HEK293 (cell line): ENCODE data around the gene HERC4.

Experiments
- HOXA7 ChIP-seq: sonication (generic); formaldehyde crosslinking; IDR thresholded peaks from 2 replicates; pipeline ENCODE4 v1.8.1; 2022; ENCODE audit warnings: missing genetic modification reagents, borderline replicate concordance
- KLF10 ChIP-seq: fragments of 450-650 bp; IDR thresholded peaks from 2 replicates; pipeline ENCODE4 v1.5.1; 2018; ENCODE audit warnings: missing biosample characterization, mild to moderate bottlenecking, missing genetic modification characterization
- KLF16 ChIP-seq: fragments of 450-650 bp; formaldehyde crosslinking; IDR thresholded peaks from 2 replicates; pipeline ENCODE4 v1.5.1; 2017; ENCODE audit warnings: missing biosample characterization, missing genetic modification characterization
- ZBTB17 ChIP-seq: fragments of 450-650 bp; formaldehyde crosslinking; IDR thresholded peaks from 2 replicates; pipeline ENCODE4 v1.5.1; 2016; ENCODE audit warnings: missing biosample characterization, missing genetic modification characterization
- ZFP37 ChIP-seq: fragments of 450-650 bp; formaldehyde crosslinking; IDR thresholded peaks from 2 replicates; pipeline ENCODE4 v1.5.1; 2016; ENCODE audit warnings: missing biosample characterization, missing genetic modification characterization
- ZNF211 ChIP-seq: fragments of 450-650 bp; formaldehyde crosslinking; IDR thresholded peaks from 2 replicates; pipeline ENCODE4 v1.5.1; 2016; ENCODE audit warnings: low read depth, missing biosample characterization, missing genetic modification characterization
- ZNF24 ChIP-seq: fragments of 450-650 bp; formaldehyde crosslinking; IDR thresholded peaks from 2 replicates; pipeline ENCODE4 v1.5.1; 2016; ENCODE audit warnings: missing biosample characterization, missing genetic modification characterization
- ZNF366 ChIP-seq: fragments of 450-650 bp; formaldehyde crosslinking; conservative IDR thresholded peaks from 2 replicates; pipeline ENCODE4 v1.5.1; 2016; ENCODE audit warnings: missing biosample characterization, missing genetic modification characterization
- ZNF558 ChIP-seq: fragments of 450-650 bp; formaldehyde crosslinking; IDR thresholded peaks from 2 replicates; pipeline ENCODE4 v1.5.1; 2016; ENCODE audit warnings: missing biosample characterization, missing genetic modification characterization
- ZNF561 ChIP-seq: fragments of 450-650 bp; IDR thresholded peaks from 2 replicates; pipeline ENCODE4 v1.5.1; 2018; ENCODE audit warnings: missing biosample characterization, missing genetic modification characterization, borderline replicate concordance
- ZNF623 ChIP-seq: fragments of 450-650 bp; formaldehyde crosslinking; IDR thresholded peaks from 2 replicates; pipeline ENCODE4 v1.5.1; 2016; ENCODE audit warnings: missing biosample characterization, missing genetic modification characterization
- ZNF785 ChIP-seq: fragments of 450-650 bp; formaldehyde crosslinking; IDR thresholded peaks from 2 replicates; pipeline ENCODE4 v1.5.1; 2016; ENCODE audit warnings: missing biosample characterization, missing genetic modification characterization
- TF ChIP-seq, protein P1 (sequence below): fragments of 450-650 bp; formaldehyde crosslinking; IDR thresholded peaks from 2 replicates; pipeline ENCODE4 v1.5.1; 2016; ENCODE audit warnings: missing biosample characterization, missing genetic modification characterization
- TF ChIP-seq, protein P2 (sequence below): fragments of 450-650 bp; formaldehyde crosslinking; IDR thresholded peaks from 2 replicates; pipeline ENCODE4 v1.5.1; 2016; ENCODE audit warnings: missing biosample characterization, missing genetic modification characterization

DNA sequence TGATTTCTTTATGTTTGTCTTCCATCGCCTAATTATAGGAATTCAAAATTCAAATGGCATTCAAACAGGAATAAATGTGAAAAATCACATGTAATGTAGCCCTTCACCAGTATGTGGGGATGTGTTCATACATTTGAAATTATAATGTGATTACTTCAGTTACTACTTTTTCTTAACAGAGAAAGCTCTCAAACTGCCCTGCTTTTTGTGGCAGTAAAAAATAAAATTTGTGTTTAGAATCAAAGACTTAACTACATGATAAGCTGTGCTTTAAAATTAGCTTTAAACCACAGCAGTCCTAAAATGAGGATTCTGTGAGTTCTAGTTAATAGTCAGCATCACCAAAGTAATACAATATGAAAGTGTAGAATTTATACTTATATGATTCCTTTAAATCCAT is 7.8 kb upstream of the HERC4 start:
- TF ChIP-seq, protein P1, sequence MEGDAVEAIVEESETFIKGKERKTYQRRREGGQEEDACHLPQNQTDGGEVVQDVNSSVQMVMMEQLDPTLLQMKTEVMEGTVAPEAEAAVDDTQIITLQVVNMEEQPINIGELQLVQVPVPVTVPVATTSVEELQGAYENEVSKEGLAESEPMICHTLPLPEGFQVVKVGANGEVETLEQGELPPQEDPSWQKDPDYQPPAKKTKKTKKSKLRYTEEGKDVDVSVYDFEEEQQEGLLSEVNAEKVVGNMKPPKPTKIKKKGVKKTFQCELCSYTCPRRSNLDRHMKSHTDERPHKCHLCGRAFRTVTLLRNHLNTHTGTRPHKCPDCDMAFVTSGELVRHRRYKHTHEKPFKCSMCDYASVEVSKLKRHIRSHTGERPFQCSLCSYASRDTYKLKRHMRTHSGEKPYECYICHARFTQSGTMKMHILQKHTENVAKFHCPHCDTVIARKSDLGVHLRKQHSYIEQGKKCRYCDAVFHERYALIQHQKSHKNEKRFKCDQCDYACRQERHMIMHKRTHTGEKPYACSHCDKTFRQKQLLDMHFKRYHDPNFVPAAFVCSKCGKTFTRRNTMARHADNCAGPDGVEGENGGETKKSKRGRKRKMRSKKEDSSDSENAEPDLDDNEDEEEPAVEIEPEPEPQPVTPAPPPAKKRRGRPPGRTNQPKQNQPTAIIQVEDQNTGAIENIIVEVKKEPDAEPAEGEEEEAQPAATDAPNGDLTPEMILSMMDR (tag by site-specific recombination), result no peak
- TF ChIP-seq KLF10 (tag by site-specific recombination), result no peak
- no peak for TF ChIP-seq HOXA7 (CRISPR knock-in tag)
- no peak for TF ChIP-seq ZNF561 (tag by site-specific recombination)
- TF ChIP-seq ZNF558 (tag by site-specific recombination), result no peak
- TF ChIP-seq ZNF24 (tag by site-specific recombination), result no peak
- TF ChIP-seq ZNF623 (tag by site-specific recombination), result no peak
- no peak for TF ChIP-seq ZNF211 (tag by site-specific recombination)
- TF ChIP-seq, protein P2, sequence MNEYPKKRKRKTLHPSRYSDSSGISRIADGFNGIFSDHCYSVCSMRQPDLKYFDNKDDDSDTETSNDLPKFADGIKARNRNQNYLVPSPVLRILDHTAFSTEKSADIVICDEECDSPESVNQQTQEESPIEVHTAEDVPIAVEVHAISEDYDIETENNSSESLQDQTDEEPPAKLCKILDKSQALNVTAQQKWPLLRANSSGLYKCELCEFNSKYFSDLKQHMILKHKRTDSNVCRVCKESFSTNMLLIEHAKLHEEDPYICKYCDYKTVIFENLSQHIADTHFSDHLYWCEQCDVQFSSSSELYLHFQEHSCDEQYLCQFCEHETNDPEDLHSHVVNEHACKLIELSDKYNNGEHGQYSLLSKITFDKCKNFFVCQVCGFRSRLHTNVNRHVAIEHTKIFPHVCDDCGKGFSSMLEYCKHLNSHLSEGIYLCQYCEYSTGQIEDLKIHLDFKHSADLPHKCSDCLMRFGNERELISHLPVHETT (tag by site-specific recombination), result no peak
- TF ChIP-seq KLF16 (tag by site-specific recombination), result no peak
- TF ChIP-seq ZFP37, result no peak
- no peak for TF ChIP-seq ZBTB17
- TF ChIP-seq ZNF366, result no peak
- TF ChIP-seq ZNF785 (tag by site-specific recombination), result no peak
